ENCODE results near the gene SANBR.

The SANBR gene

DNA sequence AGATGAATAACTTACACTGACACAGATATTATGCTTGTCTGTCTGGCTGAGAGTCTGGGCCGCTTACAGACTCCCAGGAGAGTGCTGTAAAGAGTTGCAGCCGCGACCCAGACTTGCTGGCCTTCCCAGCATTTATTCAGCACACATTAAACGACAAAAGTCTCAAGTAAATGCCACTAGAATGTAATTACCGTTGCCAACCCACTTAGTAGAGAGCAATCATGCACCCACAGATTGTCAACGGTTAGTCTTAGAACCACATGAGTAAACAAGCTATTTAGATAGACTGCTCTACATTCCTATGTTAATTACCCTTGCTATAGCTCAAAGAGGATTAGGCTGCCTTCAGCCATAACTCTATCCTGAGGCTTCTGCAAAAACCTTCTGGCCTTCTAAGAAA, 48.5 kb downstream of the SANBR start:
- no peak overlapping the region for H3K4me3 ChIP-seq (ENCODE audit: low read length)
- no peak for DNase-seq (ENCODE audit: low read depth)
- TF ChIP-seq, protein P1, sequence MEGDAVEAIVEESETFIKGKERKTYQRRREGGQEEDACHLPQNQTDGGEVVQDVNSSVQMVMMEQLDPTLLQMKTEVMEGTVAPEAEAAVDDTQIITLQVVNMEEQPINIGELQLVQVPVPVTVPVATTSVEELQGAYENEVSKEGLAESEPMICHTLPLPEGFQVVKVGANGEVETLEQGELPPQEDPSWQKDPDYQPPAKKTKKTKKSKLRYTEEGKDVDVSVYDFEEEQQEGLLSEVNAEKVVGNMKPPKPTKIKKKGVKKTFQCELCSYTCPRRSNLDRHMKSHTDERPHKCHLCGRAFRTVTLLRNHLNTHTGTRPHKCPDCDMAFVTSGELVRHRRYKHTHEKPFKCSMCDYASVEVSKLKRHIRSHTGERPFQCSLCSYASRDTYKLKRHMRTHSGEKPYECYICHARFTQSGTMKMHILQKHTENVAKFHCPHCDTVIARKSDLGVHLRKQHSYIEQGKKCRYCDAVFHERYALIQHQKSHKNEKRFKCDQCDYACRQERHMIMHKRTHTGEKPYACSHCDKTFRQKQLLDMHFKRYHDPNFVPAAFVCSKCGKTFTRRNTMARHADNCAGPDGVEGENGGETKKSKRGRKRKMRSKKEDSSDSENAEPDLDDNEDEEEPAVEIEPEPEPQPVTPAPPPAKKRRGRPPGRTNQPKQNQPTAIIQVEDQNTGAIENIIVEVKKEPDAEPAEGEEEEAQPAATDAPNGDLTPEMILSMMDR (IDR thresholded peaks at IDR 0.05; ENCODE audit: insufficient read depth, low read depth, low read length, missing control alignments), result no peak

All from epithelial cell of esophagus (primary cell).